SK-N-SH (cell line): Measurements from ENCODE around the gene MYOCOS. TPM values are rescaled to one million over a fixed set of nuclear protein-coding genes. Genes with fewer than 3 reads are reported as not detected.
"Not testable (repeated sequence)": the region's sequence is repeated elsewhere in the genome, so short reads cannot be mapped to it uniquely, and the experiment has no call there.

Source experiments
- CTCF ChIA-PET: fragments of 300-600, 350-600 bp; formaldehyde crosslinking; extraction: SDS; loops from one replicate; lab custom pipeline; 2021; lab: Yijun Ruan, JAX
- POLR2A ChIA-PET: fragments of 350-600 bp; sonication (Branson Sonifier 250); formaldehyde crosslinking; extraction: SDS; loops from one replicate; lab custom pipeline; 2020; ENCODE audit warnings: antibody characterized with exemption, inconsistent platforms; lab: Yijun Ruan, JAX
- DNase-seq: peaks from one replicate; pipeline ENCODE4 v3.0.0; 2012
- H2AFZ ChIP-seq: fragments of 200-600 bp; sonication (generic); 2 replicates; pipeline ENCODE4 v1.8.1; 2016; ENCODE audit warnings: antibody characterized with exemption, mild to moderate bottlenecking, low read depth
- H3F3A ChIP-seq: fragments of 200-600 bp; sonication (generic); replicated peaks from 2 replicates; pipeline ENCODE3; 2016; ENCODE audit warnings: antibody characterized with exemption, mild to moderate bottlenecking; ENCODE audit not compliant: insufficient read depth
- H3K27ac ChIP-seq, 2 experiments: fragments of 200-500 bp in 1 of 2; fragments of 200-600 bp in 1 of 2; sonication (Bioruptor generic) in 1 of 2; sonication (generic), shearing (Covaris generic) in 1 of 2; 2 replicates each; pipeline versions ENCODE4 v1.5.1 to v1.6.1; 2014 to 2016; ENCODE audit warnings: low read depth in 2 of 2, inconsistent platforms in 1 of 2, low read length in 1 of 2, mild to moderate bottlenecking in 1 of 2, mixed read lengths in 1 of 2
- H3K27me3 ChIP-seq: fragments of 200-600 bp; sonication (generic), shearing (Covaris generic); 2 replicates; pipeline ENCODE4 v1.6.1; 2016; ENCODE audit warnings: mixed run types; ENCODE audit not compliant: insufficient read depth
- H3K36me3 ChIP-seq, 2 experiments: fragments of 200-500 bp in 1 of 2; fragments of 200-600 bp in 1 of 2; sonication (Bioruptor generic) in 1 of 2; sonication (generic) in 1 of 2; replicated peaks in 1 of 2; 2 replicates each; pipeline versions ENCODE3 to v1.5.1; 2014 to 2016; ENCODE audit warnings: low read length in 1 of 2, mild to moderate bottlenecking in 1 of 2; ENCODE audit not compliant: insufficient read depth in 2 of 2, control insufficient read depth in 1 of 2
- H3K4me1 ChIP-seq, 2 experiments: fragments of 200-500 bp in 1 of 2; fragments of 200-600 bp in 1 of 2; sonication (Bioruptor generic) in 1 of 2; sonication (generic), shearing (Covaris generic) in 1 of 2; 2 replicates each; pipeline versions ENCODE4 v1.5.1 to v1.6.1; 2014 to 2016; ENCODE audit warnings: low read depth in 1 of 2, low read length in 1 of 2, mixed run types in 1 of 2; ENCODE audit not compliant: insufficient read depth in 2 of 2, control insufficient read depth in 1 of 2
- H3K4me2 ChIP-seq: fragments of 200-600 bp; sonication (generic), shearing (Covaris generic); 2 replicates; pipeline ENCODE4 v1.6.1; 2017; ENCODE audit warnings: mixed run types
- H3K4me3 ChIP-seq, 2 experiments: fragments of 200-500 bp in 1 of 2; fragments of 200-600 bp in 1 of 2; sonication (Bioruptor generic) in 1 of 2; sonication (generic), shearing (Covaris generic) in 1 of 2; 2 replicates each; pipeline versions ENCODE4 v1.5.1 to v1.8.1; 2014 to 2016; ENCODE audit warnings: low read depth in 2 of 2, inconsistent platforms in 1 of 2, low read length in 1 of 2, mild to moderate bottlenecking in 1 of 2, mixed read lengths in 1 of 2, moderate library complexity in 1 of 2
- H3K79me2 ChIP-seq: fragments of 200-600 bp; sonication (generic); 2 replicates; pipeline ENCODE4 v1.8.1; 2017; ENCODE audit warnings: mild to moderate bottlenecking; ENCODE audit not compliant: insufficient read depth
- H3K9ac ChIP-seq: fragments of 200-600 bp; sonication (generic); 2 replicates; pipeline ENCODE4 v1.6.1; 2017; ENCODE audit warnings: mixed run types
- H3K9me2 ChIP-seq: fragments of 200-600 bp; sonication (generic); 2 replicates; pipeline ENCODE4 v1.6.1; 2017; ENCODE audit warnings: mixed run types
- H3K9me3 ChIP-seq: fragments of 200-600 bp; sonication (generic); 2 replicates; pipeline ENCODE4 v1.6.1; 2017; ENCODE audit warnings: mixed run types, mild to moderate bottlenecking, moderate library complexity
- H4K20me1 ChIP-seq: fragments of 200-600 bp; sonication (generic); 2 replicates; pipeline ENCODE4 v1.6.1; 2017; ENCODE audit warnings: mild to moderate bottlenecking, mixed run types; ENCODE audit not compliant: insufficient read depth
- CHD2 ChIP-seq: fragments of 150-350 bp; IDR thresholded peaks from 2 replicates; pipeline ENCODE4 v1.6.1; 2018; ENCODE audit warnings: low read length; ENCODE audit not compliant: partially characterized antibody
- ELF1 ChIP-seq: IDR thresholded peaks from 2 replicates; pipeline ENCODE4 v1.4.0; 2012
- FOSL2 ChIP-seq: IDR thresholded peaks from 2 replicates; pipeline ENCODE4 v1.4.0; 2012; ENCODE audit warnings: low read depth, mild to moderate bottlenecking, moderate library complexity, borderline replicate concordance
- GABPA ChIP-seq: IDR thresholded peaks from 2 replicates; pipeline ENCODE4 v1.4.0; 2012; ENCODE audit warnings: low read depth, mild to moderate bottlenecking
- JUND ChIP-seq: IDR thresholded peaks from 2 replicates; pipeline ENCODE4 v1.4.0; 2012
- MAX ChIP-seq: IDR thresholded peaks from 2 replicates; pipeline ENCODE4 v1.4.0; 2012; ENCODE audit warnings: low read depth
- USF1 ChIP-seq: IDR thresholded peaks from 2 replicates; pipeline ENCODE4 v1.4.0; 2012; ENCODE audit warnings: low read depth, borderline replicate concordance
- USF2 ChIP-seq: fragments of 150-350 bp; IDR thresholded peaks from 2 replicates; pipeline ENCODE4 v1.6.1; 2017; ENCODE audit warnings: antibody characterized with exemption, low read length, low read depth, borderline replicate concordance
- ZBTB33 ChIP-seq: IDR thresholded peaks from 2 replicates; pipeline ENCODE4 v1.4.0; 2012; ENCODE audit warnings: low read depth, borderline replicate concordance
- WGBS: methylation state at CpG from one replicate; pipeline ENCODE4 v1.1.6; 2017; ENCODE audit warnings: low lambda C conversion rate; 5-methylcytosine and 5-hydroxymethylcytosine counted together
- polyA plus RNA-seq, 3 experiments: library from polyadenylated mRNA; depleted of rRNA; stranded (reverse); fragments of >200 nt; gene quantifications; 2 replicates each; pipeline ENCODE4 v1.2.3, GENCODE V29; 2012

Gene MYOCOS
- polyA plus RNA-seq, 1 of the 3 experiments (the other 2 are of a cell fraction), result not detected

GRCh38 chr1:171600862-171601261 is 21.2 kb upstream of the MYOCOS start:
- WGBS, result 88% methylated on average over 8 of the region's 13 CpGs
- no peak for TF ChIP-seq GABPA
- TF ChIP-seq MAX, result no peak
- no peak for TF ChIP-seq CHD2
- no peak for TF ChIP-seq FOSL2
- no peak for TF ChIP-seq ELF1
- no peak for TF ChIP-seq JUND
- TF ChIP-seq USF1, result no peak
- no peak for TF ChIP-seq USF2
- no peak for TF ChIP-seq ZBTB33
- Histone ChIP-seq H4K20me1 (no peaks in the 10 kb centered on the region), H3K4me2 (no peak overlapping the region), H3K27me3 (no peaks in the 10 kb centered on the region), H3K9ac (no peak overlapping the region), H3K36me3 (peaks cover 6 to 12% of the 10 kb centered on the region in 2 experiments), H3K9me2 (no peaks in the 10 kb centered on the region), H3K9me3 (no peaks in the 10 kb centered on the region), H3K79me2 (no peaks in the 10 kb centered on the region), H3K4me3 (no peak overlapping the region), H3F3A (peaks cover 7% of the 10 kb centered on the region), H3K4me1 (0 out of 4 replicates have a peak, but pooled peaks cover 0 to 7% of the 10 kb centered on the region in 2 experiments), H3K27ac (no peak overlapping the region), H2AFZ (no peak overlapping the region)
- DNase-seq, result no peak
- CTCF ChIA-PET, result no interaction called here
- POLR2A ChIA-PET, result no interaction called here

GRCh38 chr1:171603042-171603441 is 19.0 kb upstream of the MYOCOS start:
- H3K9me3 ChIP-seq, H3K27me3 ChIP-seq, H4K20me1 ChIP-seq, H3K4me3 ChIP-seq, H3K9me2 ChIP-seq, H3K27ac ChIP-seq, H3K36me3 ChIP-seq, H3F3A ChIP-seq, H2AFZ ChIP-seq, POLR2A ChIA-PET, H3K79me2 ChIP-seq, CTCF ChIA-PET, DNase-seq, H3K4me1 ChIP-seq, H3K9ac ChIP-seq, H3K4me2 ChIP-seq: not testable (repeated sequence)
- WGBS, result 84% methylated on average over 6 of the region's 6 CpGs
